Subcutaneous abdominal adipose tissue (tissue), 5 donors: ENCODE results near the gene WWOX.
A peak's percentile ranks its signal among the peaks of the same experiment; 100 is the strongest.

Experiments
- H3K27ac ChIP-seq: one replicate; pipeline ENCODE4 v1.7.0; 2013; ENCODE audit warnings: low read depth, mild to moderate bottlenecking, inconsistent platforms, low read length, moderate library complexity
- H3K27me3 ChIP-seq, 5 donors: one replicate each; pipeline ENCODE4 v1.7.0; 2013; ENCODE audit warnings: low read length in 5 of 5, inconsistent platforms in 1 of 5; ENCODE audit not compliant: control insufficient read depth in 5 of 5, insufficient read depth in 4 of 5
- H3K36me3 ChIP-seq, 5 donors: one replicate each; pipeline ENCODE4 v1.7.0; 2013; ENCODE audit warnings: low read length in 5 of 5; ENCODE audit not compliant: control insufficient read depth in 5 of 5, insufficient read depth in 5 of 5
- H3K4me1 ChIP-seq, 5 donors: one replicate each; pipeline ENCODE4 v1.7.0; 2013; ENCODE audit warnings: low read length in 5 of 5, mild to moderate bottlenecking in 3 of 5, moderate library complexity in 1 of 5; ENCODE audit not compliant: control insufficient read depth in 5 of 5, insufficient read depth in 5 of 5
- H3K4me3 ChIP-seq, 5 donors: one replicate each; pipeline ENCODE4 v1.7.0; 2013; ENCODE audit warnings: low read length in 5 of 5, low read depth in 1 of 5
- H3K9ac ChIP-seq, 5 donors: one replicate each; pipeline ENCODE4 v1.7.0; 2013; ENCODE audit warnings: low read length in 5 of 5, mild to moderate bottlenecking in 4 of 5, moderate library complexity in 3 of 5
- H3K9me3 ChIP-seq, 5 donors: one replicate each; pipeline ENCODE4 v1.7.0; 2013; ENCODE audit warnings: low read length in 5 of 5; ENCODE audit not compliant: control insufficient read depth in 5 of 5
- donor health status: healthy.
- donor health status: healthy.
- donor health status: healthy.
- donor health status: healthy.
- donor health status: healthy.

WWOX gene

DNA sequence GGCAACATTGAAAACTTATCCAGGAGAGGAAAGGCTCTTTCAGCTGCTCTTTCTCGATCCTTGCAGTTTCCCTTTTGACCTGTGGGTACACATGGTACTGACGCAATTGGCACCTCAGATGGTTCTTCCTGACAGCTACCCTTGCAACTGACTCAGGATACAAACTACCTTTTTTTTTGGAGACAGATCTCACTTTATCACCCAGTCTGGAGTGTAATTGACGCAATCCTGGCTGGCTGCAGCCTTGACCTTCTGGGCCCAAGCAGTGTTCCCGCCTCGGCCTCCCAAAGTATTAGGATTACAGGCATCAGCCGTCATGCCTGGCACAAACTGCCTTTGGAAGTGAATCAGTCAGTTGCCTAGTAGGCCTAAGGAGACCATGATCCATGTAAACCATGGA, 607.2 kb downstream of the WWOX start:
- H3K4me1 ChIP-seq: peaks cover 0 to 12% (median 2%) of the 10 kb centered on the region in 5 donors
- no peaks in the 10 kb centered on the region for H3K36me3 ChIP-seq
- H3K9ac ChIP-seq: no peak overlapping the region
- H3K27me3 ChIP-seq: no peaks in the 10 kb centered on the region
- H3K9me3 ChIP-seq: peaks cover 0 to 7% (median 0%) of the 10 kb centered on the region in 5 donors
- no peak overlapping the region for H3K4me3 ChIP-seq
- H3K27ac ChIP-seq: peak overlapping the region; percentile 54

DNA sequence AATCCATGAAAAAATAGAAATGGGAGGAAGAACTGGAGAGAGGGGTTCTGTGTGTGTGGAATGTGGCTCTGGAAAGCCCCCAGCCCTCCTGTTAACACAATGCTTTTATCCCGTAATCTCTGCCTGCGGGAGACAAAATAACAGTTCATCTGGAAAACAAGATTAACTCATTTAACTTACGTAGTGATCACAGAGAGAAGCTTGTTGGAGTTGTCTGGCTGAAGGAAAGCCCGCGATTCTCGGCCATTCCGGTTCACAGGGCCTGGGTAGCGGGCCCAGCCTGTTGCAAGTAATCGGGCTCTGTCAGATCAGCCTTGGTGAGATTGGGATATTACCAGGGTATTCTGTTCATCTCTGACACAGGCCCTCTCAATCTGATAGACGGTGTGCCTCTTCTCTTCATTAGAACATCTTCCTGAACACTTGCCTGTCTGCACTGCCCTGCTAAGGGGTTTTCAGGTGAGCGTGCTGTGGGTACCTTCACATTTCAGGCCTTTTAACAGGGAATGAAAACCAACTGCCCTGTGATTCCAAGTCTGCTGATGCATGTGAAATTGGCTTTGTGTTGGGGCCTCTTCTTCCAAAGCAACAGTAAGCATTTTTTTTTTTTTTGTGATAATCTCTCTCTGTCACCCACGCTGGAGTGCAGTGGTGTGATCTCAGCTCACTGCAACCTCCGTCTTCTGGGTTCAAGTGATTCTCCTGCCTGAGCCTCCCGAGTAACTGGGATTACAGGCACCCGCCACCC, 609.9 kb downstream of the WWOX start:
- peaks cover 0 to 12% (median 2%) of the 10 kb centered on the region in 5 donors for H3K4me1 ChIP-seq
- H3K9me3 ChIP-seq: peaks cover 0 to 7% (median 0%) of the 10 kb centered on the region in 5 donors
- no peak overlapping the region for H3K4me3 ChIP-seq
- no peaks in the 10 kb centered on the region for H3K27me3 ChIP-seq
- H3K27ac ChIP-seq: no peak overlapping the region
- no peak overlapping the region for H3K9ac ChIP-seq
- H3K36me3 ChIP-seq: no peaks in the 10 kb centered on the region

DNA sequence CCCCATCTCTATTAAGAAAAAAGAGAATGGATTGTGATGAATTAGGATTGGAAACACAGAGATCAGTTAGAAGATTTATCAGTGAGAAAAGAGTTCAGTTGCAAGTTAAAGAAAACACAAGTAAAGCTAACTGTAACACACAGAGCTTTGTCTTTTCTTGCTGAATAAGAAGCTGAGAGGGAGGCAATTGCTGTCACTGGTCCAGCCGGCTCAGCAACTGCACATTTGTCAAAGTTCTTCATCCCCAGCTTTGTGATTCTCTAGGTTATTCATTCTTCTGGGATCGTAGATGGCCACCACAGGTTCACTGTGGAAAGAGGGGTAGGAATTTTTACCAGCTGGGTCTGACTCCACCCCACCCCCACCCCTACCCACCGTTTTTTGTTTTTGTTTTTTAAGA, 615.7 kb downstream of the WWOX start:
- Histone ChIP-seq H3K9ac (no peak overlapping the region), H3K4me3 (no peak overlapping the region), H3K9me3 (no peaks in the 10 kb centered on the region), H3K4me1 (no peaks in the 10 kb centered on the region), H3K27me3 (no peaks in the 10 kb centered on the region), H3K27ac (no peak overlapping the region), H3K36me3 (no peaks in the 10 kb centered on the region)

DNA sequence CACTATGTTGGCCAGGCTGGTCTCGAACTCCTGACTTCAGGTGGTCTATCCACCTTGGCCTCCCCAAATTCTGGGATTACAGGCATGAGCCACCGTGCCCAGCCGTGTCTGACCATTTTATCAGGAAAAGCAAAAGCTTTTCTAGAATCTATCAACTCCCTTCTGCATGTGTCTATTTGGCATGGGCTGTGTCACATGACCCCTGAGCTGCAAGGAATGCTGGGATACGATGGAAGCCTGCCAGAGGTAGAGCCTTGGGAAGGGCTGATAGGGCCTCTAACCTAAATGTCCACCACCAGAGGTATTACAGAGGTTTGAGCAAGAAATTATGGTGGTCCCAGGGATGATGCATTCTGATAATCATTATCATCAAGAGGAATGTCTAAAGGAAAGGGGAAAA, 616.2 kb downstream of the WWOX start:
- H3K9me3 ChIP-seq: no peaks in the 10 kb centered on the region
- H3K27ac ChIP-seq: no peak overlapping the region
- no peaks in the 10 kb centered on the region for H3K36me3 ChIP-seq
- H3K27me3 ChIP-seq: no peaks in the 10 kb centered on the region
- no peaks in the 10 kb centered on the region for H3K4me1 ChIP-seq
- H3K4me3 ChIP-seq: no peak overlapping the region
- no peak overlapping the region for H3K9ac ChIP-seq

DNA sequence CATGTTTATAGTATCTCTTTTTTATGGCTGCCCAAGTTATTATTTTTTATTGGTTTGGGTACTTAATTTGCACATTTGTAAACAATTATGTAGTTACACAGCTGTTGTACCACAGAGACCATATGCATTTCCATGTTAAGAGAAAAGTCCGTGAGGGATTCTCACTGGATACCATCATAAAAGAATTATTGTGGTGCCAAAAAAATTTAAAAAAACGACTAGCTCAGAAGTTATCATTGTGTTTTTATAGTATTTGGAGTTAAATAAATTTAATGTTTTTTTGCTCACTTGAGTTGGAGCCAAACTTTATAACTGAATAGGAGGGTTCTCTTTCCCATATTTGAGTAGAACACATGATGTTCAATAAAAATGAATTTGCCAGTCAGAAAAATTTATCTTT, 618.7 kb downstream of the WWOX start:
- no peaks in the 10 kb centered on the region for H3K27me3 ChIP-seq
- no peaks in the 10 kb centered on the region for H3K36me3 ChIP-seq
- H3K4me1 ChIP-seq: no peaks in the 10 kb centered on the region
- H3K4me3 ChIP-seq: no peak overlapping the region
- no peak overlapping the region for H3K27ac ChIP-seq
- no peak overlapping the region for H3K9ac ChIP-seq
- H3K9me3 ChIP-seq: no peaks in the 10 kb centered on the region

DNA sequence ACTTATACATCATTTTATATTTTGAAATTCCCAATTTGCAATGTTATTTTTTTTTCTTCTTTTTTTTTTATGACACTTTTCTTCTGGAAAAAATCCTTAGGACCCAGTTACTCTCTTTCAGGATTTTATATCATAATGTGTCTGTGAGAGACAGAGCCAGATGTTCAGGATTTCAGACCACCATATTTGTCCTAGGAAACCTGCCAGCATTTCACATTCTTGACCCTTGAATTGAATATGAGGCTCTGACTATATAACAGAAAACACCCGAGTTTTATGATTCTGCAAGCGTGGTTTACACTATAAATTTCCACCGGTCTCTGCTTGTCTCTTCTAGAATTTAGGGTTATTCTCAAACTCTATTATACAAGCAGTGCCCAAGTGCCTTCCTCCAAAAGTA, 621.0 kb downstream of the WWOX start:
- H3K27ac ChIP-seq: no peak overlapping the region
- no peak overlapping the region for H3K9ac ChIP-seq
- H3K27me3 ChIP-seq: no peaks in the 10 kb centered on the region
- H3K4me3 ChIP-seq: no peak overlapping the region
- H3K4me1 ChIP-seq: no peaks in the 10 kb centered on the region
- no peaks in the 10 kb centered on the region for H3K9me3 ChIP-seq
- H3K36me3 ChIP-seq: no peaks in the 10 kb centered on the region

DNA sequence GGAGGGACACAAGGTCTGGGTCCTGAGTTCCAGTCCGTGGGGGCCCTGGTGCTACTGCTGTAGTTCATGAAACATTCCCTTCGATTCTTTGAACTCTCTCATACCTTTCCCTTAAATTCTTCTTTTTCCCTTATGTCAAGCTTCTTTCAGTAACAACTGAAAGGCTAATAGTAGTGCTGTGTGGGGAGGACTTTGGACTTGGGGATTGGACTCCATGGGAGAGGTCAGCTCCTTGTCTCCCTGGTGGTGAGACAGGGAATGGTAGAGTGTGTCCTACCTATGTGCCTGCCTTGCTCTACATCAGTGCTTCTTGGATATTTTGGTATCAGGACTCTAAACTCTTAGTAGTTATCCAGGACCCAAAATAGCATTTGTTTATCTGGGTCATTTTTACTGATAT, 628.1 kb downstream of the WWOX start:
- H3K9ac ChIP-seq: no peak overlapping the region
- H3K4me1 ChIP-seq: no peaks in the 10 kb centered on the region
- no peaks in the 10 kb centered on the region for H3K36me3 ChIP-seq
- H3K9me3 ChIP-seq: no peaks in the 10 kb centered on the region
- no peaks in the 10 kb centered on the region for H3K27me3 ChIP-seq
- H3K4me3 ChIP-seq: no peak overlapping the region
- H3K27ac ChIP-seq: no peak overlapping the region

DNA sequence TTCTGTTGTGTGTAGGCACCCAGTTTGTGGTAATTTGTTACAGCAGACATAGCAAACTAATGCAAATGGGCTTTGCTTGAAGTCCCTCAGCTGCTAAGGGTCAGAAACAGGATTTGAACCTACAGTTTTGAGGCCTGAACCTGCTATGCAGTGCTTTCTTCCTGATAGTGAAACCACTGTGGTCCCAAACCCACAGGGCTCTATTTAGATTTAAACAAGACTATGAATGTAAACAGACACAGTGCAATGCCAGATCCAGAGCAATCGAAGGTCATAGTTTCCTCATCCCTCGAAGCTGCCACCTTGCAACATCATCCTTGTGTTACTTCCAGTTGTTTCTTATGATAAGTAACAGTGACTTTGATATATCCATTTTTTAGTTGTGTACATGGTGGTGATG, 630.2 kb downstream of the WWOX start:
- Histone ChIP-seq H3K9ac (no peak overlapping the region), H3K4me3 (no peak overlapping the region), H3K36me3 (no peaks in the 10 kb centered on the region), H3K4me1 (no peaks in the 10 kb centered on the region), H3K9me3 (no peaks in the 10 kb centered on the region), H3K27me3 (no peaks in the 10 kb centered on the region), H3K27ac (no peak overlapping the region)

DNA sequence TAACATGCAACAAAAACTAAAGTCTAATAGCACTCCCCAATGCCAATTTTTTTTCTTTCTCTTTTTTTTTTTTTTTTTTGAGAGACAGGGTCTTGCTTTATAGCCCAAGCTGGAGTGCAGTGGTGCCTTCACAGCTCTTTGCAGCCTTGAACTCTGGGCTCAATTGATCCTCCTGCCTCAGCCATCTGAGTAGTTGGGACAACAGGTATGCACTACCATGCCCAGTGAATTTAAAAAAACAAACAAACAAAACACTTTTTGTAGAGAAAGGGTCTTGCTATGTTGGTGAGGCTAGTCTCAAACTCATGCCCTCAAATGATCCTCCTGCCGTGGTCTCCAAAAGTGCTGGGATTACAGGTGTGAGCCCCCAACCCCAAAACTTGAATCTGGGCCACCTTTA, 632.3 kb downstream of the WWOX start:
- Histone ChIP-seq H3K4me3 (no peak overlapping the region), H3K4me1 (no peaks in the 10 kb centered on the region), H3K27ac (no peak overlapping the region), H3K9ac (no peak overlapping the region), H3K9me3 (no peaks in the 10 kb centered on the region), H3K36me3 (no peaks in the 10 kb centered on the region), H3K27me3 (no peaks in the 10 kb centered on the region)

DNA sequence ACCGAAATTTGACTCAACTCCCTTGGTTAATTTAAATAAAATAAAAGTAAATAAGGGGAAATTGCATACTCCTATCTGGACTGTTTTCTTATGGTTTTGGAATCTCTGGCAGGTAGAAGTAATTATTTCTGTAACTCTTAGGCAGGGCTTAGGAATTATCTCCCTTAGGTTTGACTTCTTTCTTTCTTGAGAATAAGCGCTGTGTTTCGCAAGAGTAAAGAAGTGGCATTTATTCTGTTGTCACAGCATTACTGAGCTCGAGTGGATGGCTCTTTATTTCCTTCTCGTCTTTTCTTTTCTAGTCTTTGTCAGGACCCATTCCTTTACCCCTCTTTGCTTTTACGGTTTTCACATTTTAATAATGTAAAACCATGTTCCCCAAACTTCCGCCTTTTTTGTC, 633.2 kb downstream of the WWOX start:
- H3K27me3 ChIP-seq: no peaks in the 10 kb centered on the region
- H3K36me3 ChIP-seq: no peaks in the 10 kb centered on the region
- H3K27ac ChIP-seq: no peak overlapping the region
- H3K9me3 ChIP-seq: no peaks in the 10 kb centered on the region
- H3K4me3 ChIP-seq: no peak overlapping the region
- H3K9ac ChIP-seq: no peak overlapping the region
- H3K4me1 ChIP-seq: no peaks in the 10 kb centered on the region
